HCT116 (cell line): ENCODE measurements around the gene BPIFB3.

Experiments used
- CBX3 ChIP-seq: IDR thresholded peaks from 2 replicates; pipeline ENCODE4 v1.6.1; 2012; ENCODE audit warnings: low read depth
- CTCF ChIP-seq, 3 experiments: fragments of 200-600 bp in 1 of 3; sonication (generic) in 1 of 3; IDR thresholded peaks in 2 of 3; conservative IDR thresholded peaks in 1 of 3; 2 replicates each; pipeline ENCODE4 v1.5.1; 2012 to 2017; ENCODE audit warnings: low read depth in 2 of 3, low read length in 2 of 3, antibody characterized with exemption in 1 of 3, borderline replicate concordance in 1 of 3, control low read depth in 1 of 3, mild to moderate bottlenecking in 1 of 3, mixed read lengths in 1 of 3, mixed run types in 1 of 3, moderate library complexity in 1 of 3; ENCODE audit not compliant: insufficient read depth in 1 of 3
- EZH2 ChIP-seq: fragments of 200-600 bp; sonication (generic); IDR thresholded peaks from 2 replicates; pipeline ENCODE4 v1.6.1; 2017; ENCODE audit warnings: antibody characterized with exemption, mixed run types
- EZH2phosphoT487 ChIP-seq: fragments of 200-600 bp; IDR thresholded peaks from 2 replicates; pipeline ENCODE4 v1.6.1; 2018; ENCODE audit warnings: antibody characterized with exemption, borderline replicate concordance
- JUND ChIP-seq: IDR thresholded peaks from 2 replicates; pipeline ENCODE4 v1.6.1; 2012
- MAX ChIP-seq: IDR thresholded peaks from 2 replicates; pipeline ENCODE4 v1.6.1; 2012
- POLR2A ChIP-seq: IDR thresholded peaks from 2 replicates; pipeline ENCODE4 v1.7.0; 2011; ENCODE audit warnings: borderline replicate concordance; ENCODE audit not compliant: insufficient read depth, insufficient read length; ENCODE audit errors: extremely low read depth
- POLR2AphosphoS5 ChIP-seq: IDR thresholded peaks from 2 replicates; pipeline ENCODE4 v1.6.1; 2011; ENCODE audit warnings: mild to moderate bottlenecking, low read depth, low read length, moderate library complexity
- SIN3A ChIP-seq: IDR thresholded peaks from 2 replicates; pipeline ENCODE4 v1.6.1; 2012; ENCODE audit warnings: low read depth
- SRF ChIP-seq: IDR thresholded peaks from 2 replicates; pipeline ENCODE4 v1.6.1; 2012; ENCODE audit warnings: low read depth
- YY1 ChIP-seq: IDR thresholded peaks from 2 replicates; pipeline ENCODE4 v1.6.1; 2011; ENCODE audit warnings: low read length, low read depth, moderate library complexity, mild to moderate bottlenecking; ENCODE audit not compliant: insufficient replicate concordance; ENCODE audit errors: extremely low read depth
- ZNF274 ChIP-seq: fragments of 200-500 bp; sonication (Bioruptor generic); IDR thresholded peaks from 2 replicates; pipeline ENCODE4 v1.6.1; 2014; ENCODE audit warnings: mild to moderate bottlenecking, low read depth, low read length, inconsistent platforms

GRCh38 chr20:33091147-33091546, 37.4 kb downstream of the BPIFB3 start:
- no peak for TF ChIP-seq POLR2A
- TF ChIP-seq CTCF (IDR thresholded peaks at IDR 0.05 in 2 of 3, conservative IDR thresholded peaks at IDR 0.05 in 1 of 3; ENCODE audit: borderline replicate concordance in 1 of 3, insufficient read depth in 1 of 3, low read depth in 2 of 3, low read length in 2 of 3) = no peak
- TF ChIP-seq MAX = no peak
- TF ChIP-seq SIN3A = no peak
- no peak for TF ChIP-seq POLR2AphosphoS5
- no peak for TF ChIP-seq EZH2phosphoT487
- TF ChIP-seq EZH2 = no peak
- no peak for TF ChIP-seq YY1
- no peak for TF ChIP-seq CBX3
- TF ChIP-seq SRF = no peak
- TF ChIP-seq JUND = no peak
- no peak for TF ChIP-seq ZNF274
